Superior temporal gyrus (tissue), 1 donor: ENCODE measurements around the gene NDUFS1.
"Not testable (repeated sequence)": the region's sequence is repeated elsewhere in the genome, so short reads cannot be mapped to it uniquely, and the experiment has no call there.

Experiments used
- DNase-seq: peaks from one replicate; pipeline ENCODE4 v3.0.0-alpha.2; 2016; ENCODE audit errors: extremely low spot score

The NDUFS1 gene

GRCh38 chr2:206159346-206160124 is at the start of gene NDUFS1, which contains the start of gene EEF1B2:
Gene NDUFS1, minus strand, starts transcription at chr2:206159444. Its CDS starts 5,766 bp downstream, at chr2:206153678.
Gene EEF1B2, plus strand, starts transcription at chr2:206159895. Its CDS starts 85 bp downstream, at chr2:206159980.
- peak; percentile 99 for DNase-seq

GRCh38 chr2:206208900-206209299 is 49.7 kb upstream of the NDUFS1 start:
- no peak for DNase-seq

GRCh38 chr2:206207316-206207715 is 48.1 kb upstream of the NDUFS1 start:
- not testable (repeated sequence) for DNase-seq

GRCh38 chr2:206204710-206205109 is 45.5 kb upstream of the NDUFS1 start:
- no peak for DNase-seq

- DNase-seq: no peak
These were observed 44.1 kb upstream of the NDUFS1 start for GRCh38 chr2:206203331-206203730.

- no peak for DNase-seq
These were observed 43.2 kb upstream of the NDUFS1 start for GRCh38 chr2:206202446-206202845.

- DNase-seq: no peak
These were observed 42.0 kb upstream of the NDUFS1 start for GRCh38 chr2:206201075-206201848.

GRCh38 chr2:206198677-206199076 is 39.4 kb upstream of the NDUFS1 start:
- DNase-seq: no peak

GRCh38 chr2:206193671-206194357 is 34.6 kb upstream of the NDUFS1 start:
- no peak for DNase-seq

- no peak for DNase-seq
These were observed 32.9 kb upstream of the NDUFS1 start for GRCh38 chr2:206192157-206192556.

- DNase-seq: no peak
These were observed 31.4 kb upstream of the NDUFS1 start for GRCh38 chr2:206190689-206191088.

GRCh38 chr2:206190111-206190510 is 30.9 kb upstream of the NDUFS1 start:
- no peak for DNase-seq

GRCh38 chr2:206189691-206190090 is 30.4 kb upstream of the NDUFS1 start:
- no peak for DNase-seq

GRCh38 chr2:206181526-206181925 is 22.3 kb upstream of the NDUFS1 start:
- not testable (repeated sequence) for DNase-seq

GRCh38 chr2:206176901-206177300 is 17.7 kb upstream of the NDUFS1 start:
- DNase-seq: no peak

GRCh38 chr2:206176121-206176520 is 16.9 kb upstream of the NDUFS1 start:
- no peak for DNase-seq

GRCh38 chr2:206173147-206173546 is 13.9 kb upstream of the NDUFS1 start:
- no peak for DNase-seq

- not testable (repeated sequence) for DNase-seq
These were observed 12.6 kb upstream of the NDUFS1 start for GRCh38 chr2:206171624-206172397.

GRCh38 chr2:206168230-206168629 is 9.0 kb upstream of the NDUFS1 start:
- not testable (repeated sequence) for DNase-seq

GRCh38 chr2:206164261-206164862 is 5.1 kb upstream of the NDUFS1 start:
- peak; percentile 87 for DNase-seq
